Stimulated activated CD8-positive, alpha-beta memory T cell treated with anti-CD3 and anti-CD28 coated beads, Interleukin-15, amount 100 ng/mL, for 24 hours (primary cell): ENCODE results near the gene TBC1D10A.

ENCODE experiments used
- DNase-seq: peaks from one replicate; pipeline ENCODE4 v3.0.0-alpha.2; 2020; ENCODE audit warnings: low read depth

Gene TBC1D10A

GRCh38 chr22:30297991-30298701 lies 28.6 kb downstream of the TBC1D10A start:
- no peak for DNase-seq

- DNase-seq, result no peak
Observed at GRCh38 chr22:30297276-30297990, 29.3 kb downstream of the TBC1D10A start.

- DNase-seq, result no peak
Observed at GRCh38 chr22:30296833-30297232, 29.9 kb downstream of the TBC1D10A start.

- no peak for DNase-seq
Observed at GRCh38 chr22:30296324-30296723, 30.4 kb downstream of the TBC1D10A start.

GRCh38 chr22:30295576-30295975 lies 31.2 kb downstream of the TBC1D10A start:
- DNase-seq, result no peak

GRCh38 chr22:30294830-30295229 lies 31.9 kb downstream of the TBC1D10A start:
- no peak for DNase-seq

GRCh38 chr22:30294066-30294465 lies 32.7 kb downstream of the TBC1D10A start:
- DNase-seq, result no peak

- no peak for DNase-seq
Observed at GRCh38 chr22:30293026-30293425, 33.7 kb downstream of the TBC1D10A start.

GRCh38 chr22:30292069-30292970 lies 34.4 kb downstream of the TBC1D10A start:
- no peak for DNase-seq

- DNase-seq, result no peak
Observed at GRCh38 chr22:30291058-30291892, 35.5 kb downstream of the TBC1D10A start.

- no peak for DNase-seq
Observed at GRCh38 chr22:30290342-30291057, 36.2 kb downstream of the TBC1D10A start.

GRCh38 chr22:30289980-30290313 lies 36.8 kb downstream of the TBC1D10A start:
- DNase-seq, result no peak

GRCh38 chr22:30289141-30289979 lies 37.4 kb downstream of the TBC1D10A start, which contains the start of gene CASTOR1:
CASTOR1 (minus strand) TSS chr22:30289505; CDS start chr22:30289497, 8 bp downstream.
- peak; percentile 69 for DNase-seq

- DNase-seq, result no peak
Observed at GRCh38 chr22:30288419-30289140, 38.2 kb downstream of the TBC1D10A start.

GRCh38 chr22:30287648-30288418 lies 38.9 kb downstream of the TBC1D10A start:
- DNase-seq, result peak; percentile 60

- peak; percentile 82 for DNase-seq
Observed at GRCh38 chr22:30286813-30287647, 39.7 kb downstream of the TBC1D10A start.

- no peak for DNase-seq
Observed at GRCh38 chr22:30286331-30286730, 40.4 kb downstream of the TBC1D10A start.

- DNase-seq, result no peak
Observed at GRCh38 chr22:30285846-30286200, 40.9 kb downstream of the TBC1D10A start.
